Fibroblast of lung (primary cell): ENCODE results near the gene AFF2. TPM values are rescaled to one million over a fixed set of nuclear protein-coding genes. Genes with fewer than 3 reads are reported as not detected.
A peak's percentile ranks its signal among the peaks of the same experiment; 100 is the strongest.

ENCODE experiments used
- DNase-seq, 2 donors: peaks; one replicate each; pipeline versions ENCODE4 v3.0.0 to v3.0.0-alpha.2; 2010; ENCODE audit warnings: low read depth in 2 of 2
- H2AFZ ChIP-seq: 2 replicates; pipeline ENCODE4 v1.5.1; 2012; ENCODE audit warnings: low read length, control low read depth, inconsistent platforms
- H3K27ac ChIP-seq: 2 replicates; pipeline ENCODE4 v1.5.1; 2011; ENCODE audit warnings: low read length, control low read depth; ENCODE audit not compliant: insufficient read depth
- H3K27me3 ChIP-seq: 2 replicates; pipeline ENCODE4 v1.5.1; 2011; ENCODE audit warnings: mild to moderate bottlenecking, low read length; ENCODE audit not compliant: control insufficient read depth, insufficient read depth
- H3K36me3 ChIP-seq: 2 replicates; pipeline ENCODE4 v1.5.1; 2011; ENCODE audit warnings: low read length; ENCODE audit not compliant: control insufficient read depth, insufficient read depth
- H3K4me1 ChIP-seq: 2 replicates; pipeline ENCODE4 v1.5.1; 2011; ENCODE audit warnings: low read length; ENCODE audit not compliant: control insufficient read depth, insufficient read depth; ENCODE audit errors: extremely low read depth
- H3K4me2 ChIP-seq: 2 replicates; pipeline ENCODE4 v1.5.1; 2011; ENCODE audit warnings: low read length, control low read depth; ENCODE audit not compliant: insufficient read depth; ENCODE audit errors: extremely low read depth
- H3K4me3 ChIP-seq, 4 experiments: fragments of 200-600 bp in 1 of 4; sonication (generic) in 1 of 4; replicated peaks in 1 of 4; 2 replicates each; pipeline ENCODE4 v1.5.1; 2011 to 2016; ENCODE audit warnings: low read length in 4 of 4, low read depth in 3 of 4, mild to moderate bottlenecking in 3 of 4, control low read depth in 2 of 4, inconsistent platforms in 1 of 4, mixed read lengths in 1 of 4; ENCODE audit not compliant: insufficient read depth in 1 of 4; ENCODE audit errors: control extremely low read depth in 1 of 4
- H3K79me2 ChIP-seq: 2 replicates; pipeline ENCODE4 v1.5.1; 2012; ENCODE audit warnings: mild to moderate bottlenecking, low read length, inconsistent platforms; ENCODE audit not compliant: control insufficient read depth, insufficient read depth
- H3K9ac ChIP-seq: 2 replicates; pipeline ENCODE4 v1.5.1; 2011; ENCODE audit warnings: mild to moderate bottlenecking, low read length, control low read depth; ENCODE audit not compliant: insufficient read depth
- H3K9me3 ChIP-seq: 2 replicates; pipeline ENCODE4 v1.5.1; 2012; ENCODE audit warnings: low read depth, low read length; ENCODE audit not compliant: control insufficient read depth, insufficient read depth
- H4K20me1 ChIP-seq: 2 replicates; pipeline ENCODE4 v1.5.1; 2011; ENCODE audit warnings: low read length; ENCODE audit not compliant: control insufficient read depth, insufficient read depth; ENCODE audit errors: extremely low read depth
- CTCF ChIP-seq, 2 donors: IDR thresholded peaks in 1 of 2; conservative IDR thresholded peaks in 1 of 2; 1 replicate in 1 of 2; 2 replicates in 1 of 2; pipeline ENCODE4 v1.5.1; 2011 to 2012; ENCODE audit warnings: low read length in 2 of 2, control low read depth in 1 of 2, inconsistent platforms in 1 of 2, low read depth in 1 of 2, mild to moderate bottlenecking in 1 of 2
- EZH2 ChIP-seq: IDR thresholded peaks from 2 replicates; pipeline ENCODE4 v1.5.1; 2012; ENCODE audit warnings: low read length, control low read depth, mild to moderate bottlenecking; ENCODE audit errors: missing control alignments
- polyA plus RNA-seq, 2 donors: library from polyadenylated mRNA; depleted of rRNA in 1 of 2; stranded (reverse) in 1 of 2; unstranded in 1 of 2; fragments of >200 nt; gene quantifications; 2 replicates each; pipeline ENCODE4 v1.2.1, GENCODE V29; 2011 to 2012; ENCODE audit warnings: missing spikeins in 1 of 2
- total RNA-seq: library from RNA; depleted of rRNA; stranded (reverse); fragments of >200 nt; gene quantifications from 2 replicates; pipeline ENCODE4 v1.2.1, GENCODE V29; 2014

AFF2 gene
- total and polyA plus RNA-seq, 2 donors (not counting 1 experiment from before 2014, with no cell fraction given) = under 0.01 to 0.05 TPM

GRCh38 chrX:148715361-148715760 lies 214.9 kb downstream of the AFF2 start:
- no peak overlapping the region for H3K4me3 ChIP-seq
- H3K9ac ChIP-seq = no peak overlapping the region
- H3K9me3 ChIP-seq = no peaks in the 10 kb centered on the region
- TF ChIP-seq EZH2 (no peak), CTCF (conservative IDR thresholded peaks at IDR 0.05 in 1 of 2, IDR thresholded peaks at IDR 0.05 in 1 of 2; ENCODE audit: low read depth in 1 of 2, low read length in 2 of 2) (no peak)
- no peaks in the 10 kb centered on the region for H3K79me2 ChIP-seq
- H3K36me3 ChIP-seq = no peaks in the 10 kb centered on the region
- no peaks in the 10 kb centered on the region for H3K27me3 ChIP-seq
- no peaks in the 10 kb centered on the region for H4K20me1 ChIP-seq
- H3K27ac ChIP-seq = no peak overlapping the region
- no peak overlapping the region for H3K4me2 ChIP-seq
- no peak for DNase-seq
- no peaks in the 10 kb centered on the region for H3K4me1 ChIP-seq
- H2AFZ ChIP-seq = no peak overlapping the region

- Histone ChIP-seq H3K4me1 (no peaks in the 10 kb centered on the region), H3K4me3 (no peak overlapping the region), H3K27me3 (no peaks in the 10 kb centered on the region), H3K27ac (no peak overlapping the region), H3K36me3 (no peaks in the 10 kb centered on the region), H3K9me3 (no peaks in the 10 kb centered on the region), H3K4me2 (no peak overlapping the region), H4K20me1 (no peaks in the 10 kb centered on the region), H3K79me2 (no peaks in the 10 kb centered on the region), H3K9ac (no peak overlapping the region), H2AFZ (no peak overlapping the region)
- TF ChIP-seq EZH2 (no peak), CTCF (conservative IDR thresholded peaks at IDR 0.05 in 1 of 2, IDR thresholded peaks at IDR 0.05 in 1 of 2; ENCODE audit: low read depth in 1 of 2, low read length in 2 of 2) (no peak)
- DNase-seq = peak in 1 of 2 donors; percentile 1
These were observed 222.5 kb downstream of the AFF2 start for GRCh38 chrX:148722966-148723365.

GRCh38 chrX:148723551-148723950 lies 223.1 kb downstream of the AFF2 start:
- H3K9me3 ChIP-seq = no peaks in the 10 kb centered on the region
- TF ChIP-seq EZH2 (no peak), CTCF (conservative IDR thresholded peaks at IDR 0.05 in 1 of 2, IDR thresholded peaks at IDR 0.05 in 1 of 2; ENCODE audit: low read depth in 1 of 2, low read length in 2 of 2) (no peak)
- no peak overlapping the region for H2AFZ ChIP-seq
- H3K27me3 ChIP-seq = no peaks in the 10 kb centered on the region
- no peaks in the 10 kb centered on the region for H3K4me1 ChIP-seq
- no peak overlapping the region for H3K4me3 ChIP-seq
- H3K4me2 ChIP-seq = no peak overlapping the region
- DNase-seq = no peak
- no peaks in the 10 kb centered on the region for H4K20me1 ChIP-seq
- no peak overlapping the region for H3K27ac ChIP-seq
- H3K9ac ChIP-seq = no peak overlapping the region
- H3K36me3 ChIP-seq = no peaks in the 10 kb centered on the region
- H3K79me2 ChIP-seq = no peaks in the 10 kb centered on the region
